T-cell (primary cell): ENCODE results near the gene FAXDC2. TPM values are rescaled to one million over a fixed set of nuclear protein-coding genes. Genes with fewer than 3 reads are reported as not detected.

Experiments used
- ATAC-seq, 4 experiments: fragments of 200-7000 bp in 3 of 4; fragments of 150-1000 bp in 1 of 4; cut with Tn5 transposase; replicated peaks in 1 of 4; 1 replicate in 3 of 4; 2 replicates in 1 of 4; pipeline ENCODE4 v1.10.0; 2021; ENCODE audit warnings: moderate library complexity in 3 of 4, mild to moderate bottlenecking in 2 of 4, moderate number of reproducible peaks in 1 of 4
- CTCF ChIA-PET, 2 donors: fragments of 300-600 bp; sonication (Branson Sonifier 250); formaldehyde crosslinking; loops; one replicate each; lab custom pipeline; 2022; ENCODE audit warnings: antibody characterized with exemption in 2 of 2; lab: Charles Lee
- POLR2A ChIA-PET, 2 donors: fragments of 300-600 bp; sonication (Branson Sonifier 250); formaldehyde crosslinking; loops; one replicate each; lab custom pipeline; 2022; ENCODE audit warnings: antibody characterized with exemption in 2 of 2; lab: Charles Lee
- DNase-seq, 35 experiments: peaks; one replicate each; pipeline versions ENCODE4 v3.0.0 to v3.0.0-alpha.2; 2013 to 2023
- H3K27ac ChIP-seq: one replicate; pipeline ENCODE4 v1.5.1; 2013; ENCODE audit warnings: low read length
- H3K27me3 ChIP-seq, 2 experiments: replicated peaks in 1 of 2; 1 replicate in 1 of 2; 2 replicates in 1 of 2; pipeline versions ENCODE4 v1.6.1 to v1.7.0; 2013; ENCODE audit warnings: low read length in 1 of 2, mixed read lengths in 1 of 2; ENCODE audit not compliant: control insufficient read depth in 2 of 2, insufficient read depth in 2 of 2; ENCODE audit errors: extremely low read depth in 1 of 2
- H3K36me3 ChIP-seq, 2 donors: 1 replicate in 1 of 2; 2 replicates in 1 of 2; pipeline versions ENCODE4 v1.6.1 to v1.7.0; 2013; ENCODE audit warnings: low read length in 1 of 2; ENCODE audit not compliant: control insufficient read depth in 2 of 2, insufficient read depth in 1 of 2; ENCODE audit errors: extremely low read depth in 1 of 2
- H3K4me1 ChIP-seq, 2 experiments: 1 replicate in 1 of 2; 2 replicates in 1 of 2; pipeline versions ENCODE4 v1.6.1 to v1.7.0; 2013; ENCODE audit warnings: low read length in 2 of 2, mixed read lengths in 1 of 2; ENCODE audit not compliant: insufficient read depth in 2 of 2, control insufficient read depth in 1 of 2; ENCODE audit errors: extremely low read depth in 1 of 2
- H3K4me3 ChIP-seq, 2 donors: 1 replicate in 1 of 2; 2 replicates in 1 of 2; pipeline versions ENCODE4 v1.5.1 to v1.7.0; 2013; ENCODE audit warnings: mild to moderate bottlenecking in 2 of 2, low read length in 1 of 2, moderate library complexity in 1 of 2; ENCODE audit not compliant: control insufficient read depth in 1 of 2; ENCODE audit errors: extremely low read depth in 1 of 2
- H3K9me3 ChIP-seq: 2 replicates; pipeline ENCODE4 v1.7.0; 2013
- H3K27ac Mint-ChIP-seq, 2 donors: one replicate each; pipeline ENCODE4 v1.8.0; 2020 to 2021; ENCODE audit warnings: mild to moderate bottlenecking in 2 of 2, mixed read lengths in 2 of 2
- H3K27me3 Mint-ChIP-seq, 2 donors: one replicate each; pipeline ENCODE4 v1.8.0; 2021 to 2022; ENCODE audit warnings: mixed read lengths in 2 of 2
- H3K36me3 Mint-ChIP-seq: one replicate; pipeline ENCODE4 v1.8.0; 2021; ENCODE audit warnings: mixed read lengths
- H3K4me1 Mint-ChIP-seq, 3 donors: one replicate each; pipeline ENCODE4 v1.8.0; 2020 to 2022; ENCODE audit warnings: mixed read lengths in 3 of 3, mild to moderate bottlenecking in 1 of 3
- H3K4me3 Mint-ChIP-seq, 3 donors: one replicate each; pipeline ENCODE4 v1.8.0; 2020 to 2022; ENCODE audit warnings: mild to moderate bottlenecking in 3 of 3, mixed read lengths in 3 of 3, moderate library complexity in 3 of 3
- H3K9me3 Mint-ChIP-seq, 3 donors: one replicate each; pipeline ENCODE4 v1.8.0; 2020 to 2022; ENCODE audit warnings: mixed read lengths in 3 of 3
- WGBS: methylation state at CpG from one replicate; pipeline ENCODE4 v1.1.5; 2013; ENCODE audit warnings: missing lambda C conversion rate; ENCODE audit not compliant: insufficient coverage; 5-methylcytosine and 5-hydroxymethylcytosine counted together
- total RNA-seq, 35 experiments: library from RNA in 6 of 35; stranded (reverse) in 6 of 35; fragments of 120-200 nt in 1 of 35; gene quantifications; one replicate each; pipeline versions ENCODE4 v1.2.1 to v1.2.4 and lab custom pipeline; 2013 to 2026

FAXDC2 gene, protein sequence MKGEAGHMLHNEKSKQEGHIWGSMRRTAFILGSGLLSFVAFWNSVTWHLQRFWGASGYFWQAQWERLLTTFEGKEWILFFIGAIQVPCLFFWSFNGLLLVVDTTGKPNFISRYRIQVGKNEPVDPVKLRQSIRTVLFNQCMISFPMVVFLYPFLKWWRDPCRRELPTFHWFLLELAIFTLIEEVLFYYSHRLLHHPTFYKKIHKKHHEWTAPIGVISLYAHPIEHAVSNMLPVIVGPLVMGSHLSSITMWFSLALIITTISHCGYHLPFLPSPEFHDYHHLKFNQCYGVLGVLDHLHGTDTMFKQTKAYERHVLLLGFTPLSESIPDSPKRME
- under 1 TPM in 4 of 5 donors, not detected in 1; 0.29 to 0.44 (median 0.38) TPM for total RNA-seq
- total RNA-seq (2013), result 0.59 TPM
- 0 to 0.51 (median 0.21) reads per million in 29 experiments for total RNA-seq (lab: John Stamatoyannopoulos, UW)

DNA sequence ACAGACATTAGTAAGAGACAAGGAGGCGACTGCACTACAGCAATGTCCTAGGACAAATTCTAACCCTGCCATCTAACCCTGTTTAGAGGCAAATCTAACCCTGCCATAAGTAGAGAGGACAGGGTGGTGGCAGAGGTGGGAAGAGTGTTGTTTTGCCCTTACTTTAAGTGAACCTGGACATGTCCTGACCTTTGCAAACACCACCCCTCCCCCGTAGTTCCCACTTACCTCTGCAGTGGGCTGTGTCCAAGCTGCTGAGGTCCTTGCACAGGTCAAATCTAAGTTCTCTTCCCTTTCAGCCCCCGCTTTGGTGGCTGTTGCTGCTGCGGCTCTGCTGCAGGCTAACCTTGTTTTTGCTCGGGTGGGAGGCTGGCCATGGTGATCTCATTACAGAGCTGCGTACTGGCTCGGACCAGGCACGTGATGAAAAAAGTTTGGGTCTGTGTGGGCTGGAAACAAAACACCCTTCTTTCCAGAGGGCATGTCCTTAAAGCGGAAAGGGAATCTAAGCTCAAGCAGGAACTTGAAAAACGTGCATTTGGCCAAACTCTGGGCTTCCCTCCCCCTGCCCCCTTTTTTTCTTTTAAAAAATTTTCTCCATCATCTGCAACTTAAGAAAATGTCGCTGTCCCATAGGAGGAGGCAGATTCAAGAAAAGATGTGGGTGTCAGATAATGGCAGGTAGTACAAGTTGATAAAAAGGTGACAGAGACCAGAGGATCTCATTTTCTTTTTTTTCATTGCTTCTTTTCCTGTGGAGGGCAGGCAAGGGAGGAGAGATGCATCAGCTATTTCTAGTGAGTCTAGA lies at the start of gene FAXDC2:
TSS of gene FAXDC2 (minus strand) at position 349 of the 808 bp plus-strand sequence. CDS start 12,425 bp downstream, outside the sequence.
- DNase-seq (no peak), ATAC-seq (no peak)
- H3K4me1 ChIP-seq, result no peaks in the 10 kb centered on the region
- no peaks in the 10 kb centered on the region for H3K9me3 ChIP-seq
- CTCF ChIA-PET, result interaction anchor here in 1 of 2 donors (0.6 kb wide), 1 partner anchor 198 kb away, joined by 9 read pairs; no protein-coding TSS in a partner anchor
- Mint-ChIP-seq H3K4me1 (peaks cover 2 to 15% (median 3%) of the 10 kb centered on the region in 3 donors), H3K27me3 (no peaks in the 10 kb centered on the region), H3K9me3 (no peaks in the 10 kb centered on the region), H3K36me3 (no peaks in the 10 kb centered on the region), H3K4me3 (no peak within 1 kb of the TSS), H3K27ac (no peak within 1 kb of the TSS)
- WGBS, result 71% methylated on average over 2 of the region's 11 CpGs
- no peaks in the 10 kb centered on the region for H3K27me3 ChIP-seq
- no peak within 1 kb of the TSS for H3K27ac ChIP-seq
- H3K4me3 ChIP-seq, result no peak within 1 kb of the TSS
- no peaks in the 10 kb centered on the region for H3K36me3 ChIP-seq
- POLR2A ChIA-PET, result interaction anchor here in 1 of 2 donors (1.3 kb wide), 1 partner anchor 83 kb away, joined by 3 read pairs; no protein-coding TSS in a partner anchor

DNA sequence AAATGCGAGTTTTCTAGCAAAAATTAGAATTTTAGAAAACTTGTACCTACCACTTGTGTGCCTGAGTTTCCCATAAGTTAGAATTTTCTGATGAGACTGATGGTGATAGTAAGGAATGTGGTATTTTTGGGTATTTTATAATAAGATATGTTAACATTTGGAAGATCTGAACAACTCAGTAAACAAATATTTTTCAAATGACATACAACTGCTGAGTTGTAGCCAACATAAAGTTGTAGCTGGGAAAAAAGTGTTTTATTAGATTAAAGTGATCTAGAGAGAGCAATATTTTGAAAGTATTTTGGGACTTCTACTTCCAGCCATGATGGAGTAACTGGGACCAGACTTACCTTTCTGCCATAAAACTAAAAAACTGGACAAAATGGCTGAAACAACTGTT lies 49.7 kb upstream of the FAXDC2 start:
- ChIA-PET POLR2A (no interaction called here), CTCF (no interaction called here)
- H3K4me1 ChIP-seq, result no peaks in the 10 kb centered on the region
- H3K9me3 ChIP-seq, result no peaks in the 10 kb centered on the region
- no peaks in the 10 kb centered on the region for H3K27me3 ChIP-seq
- no peak overlapping the region for H3K27ac ChIP-seq
- Mint-ChIP-seq H3K27me3 (no peaks in the 10 kb centered on the region), H3K36me3 (peaks cover 66% of the 10 kb centered on the region), H3K27ac (no peak overlapping the region), H3K4me1 (no peaks in the 10 kb centered on the region), H3K4me3 (no peak overlapping the region), H3K9me3 (no peaks in the 10 kb centered on the region)
- DNase-seq (no peak), ATAC-seq (no peak)
- no CpG with 5 or more reads among the region's 1 CpG for WGBS
- H3K36me3 ChIP-seq, result peaks cover 21 to 94% of the 10 kb centered on the region in 2 donors
- no peak overlapping the region for H3K4me3 ChIP-seq

DNA sequence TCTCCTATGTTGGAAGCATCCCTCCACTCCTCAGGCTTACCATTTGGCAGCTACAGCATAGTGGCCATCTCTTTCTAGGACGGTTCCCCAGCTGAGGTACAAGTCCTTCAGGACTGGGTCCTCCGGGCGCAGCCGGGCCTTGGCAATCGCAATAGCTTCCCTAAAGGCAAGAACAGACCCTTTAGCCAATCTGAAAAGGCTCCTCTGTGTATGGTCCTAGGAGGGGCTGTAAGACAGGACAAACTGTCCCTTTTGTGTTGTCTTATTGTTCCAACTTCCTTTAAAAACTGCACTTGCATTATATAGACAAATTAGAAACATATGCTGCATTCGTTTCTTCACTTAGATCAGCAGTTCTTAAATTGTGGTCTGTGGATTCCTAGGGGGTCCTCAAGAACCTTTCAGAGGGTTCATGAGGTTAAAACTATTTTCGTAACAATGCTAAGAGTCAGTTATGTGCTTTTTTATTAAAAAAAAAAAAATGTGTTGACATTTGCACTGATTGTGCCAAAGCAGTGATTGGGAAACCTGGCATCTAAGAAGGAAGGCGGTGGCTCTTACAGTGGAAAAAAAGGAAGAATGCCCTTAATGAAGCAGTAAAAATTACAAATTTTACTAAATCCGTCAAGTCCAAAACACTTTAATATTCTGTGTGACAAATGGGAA lies 48.9 kb upstream of the FAXDC2 start:
- peaks cover 64% of the 10 kb centered on the region for H3K36me3 Mint-ChIP-seq
- ChIA-PET CTCF (interaction anchor here in 1 of 2 donors (0.6 kb wide), 1 partner anchor 98 kb away, joined by 3 read pairs; no protein-coding TSS in a partner anchor), POLR2A (no interaction called here)

DNA sequence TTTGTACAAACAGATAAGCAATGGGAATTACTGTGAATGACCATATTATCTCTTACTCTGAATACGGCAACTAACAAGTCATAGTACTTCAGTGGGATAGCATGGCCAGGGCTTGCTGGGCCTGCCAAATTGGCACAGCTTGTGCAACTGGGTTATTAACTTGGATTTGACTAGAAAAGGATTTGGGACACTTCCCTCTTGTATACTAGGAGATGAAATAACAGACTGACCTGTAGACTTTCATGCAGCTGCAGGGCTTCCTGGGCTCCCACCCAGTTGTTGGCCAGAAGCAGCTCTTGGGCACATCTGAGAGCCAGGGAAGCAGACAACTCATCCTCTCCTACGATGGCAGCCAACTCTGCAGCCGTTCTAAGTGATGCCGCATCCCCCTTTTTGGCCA lies 47.8 kb upstream of the FAXDC2 start:
- POLR2A ChIA-PET, result interaction anchor here in 1 of 2 donors (0.7 kb wide), 1 partner anchor 865 kb away, joined by 7 read pairs; no protein-coding TSS in a partner anchor
- no peaks in the 10 kb centered on the region for H3K27me3 ChIP-seq
- H3K4me1 ChIP-seq, result no peaks in the 10 kb centered on the region
- peaks cover 66% of the 10 kb centered on the region for H3K36me3 Mint-ChIP-seq
- no CpG with 5 or more reads among the region's 4 CpGs for WGBS
- no peaks in the 10 kb centered on the region for H3K9me3 ChIP-seq
- ATAC-seq, result no peak
- no peak overlapping the region for H3K4me3 Mint-ChIP-seq
- no peak for DNase-seq
- peaks cover 19 to 93% of the 10 kb centered on the region in 2 donors for H3K36me3 ChIP-seq
- no peak overlapping the region for H3K4me3 ChIP-seq
- no peak overlapping the region for H3K27ac ChIP-seq
- H3K27ac Mint-ChIP-seq, result no peak overlapping the region
- no peaks in the 10 kb centered on the region for H3K27me3 Mint-ChIP-seq
- H3K4me1 Mint-ChIP-seq, result no peaks in the 10 kb centered on the region
- H3K9me3 Mint-ChIP-seq, result no peaks in the 10 kb centered on the region
- CTCF ChIA-PET, result interaction anchor here in 1 of 2 donors (0.6 to 1.0 kb wide), 2 partner anchors 8 to 431 kb away, joined by 4 read pairs; no protein-coding TSS in a partner anchor

More for the DNA sequence above, 48.9 kb upstream of the FAXDC2 start:
- Histone ChIP-seq H3K9me3 (no peaks in the 10 kb centered on the region), H3K36me3 (peaks cover 21 to 93% of the 10 kb centered on the region in 2 donors), H3K27ac (no peak overlapping the region), H3K4me3 (no peak overlapping the region), H3K4me1 (no peaks in the 10 kb centered on the region), H3K27me3 (no peaks in the 10 kb centered on the region)
- Mint-ChIP-seq H3K4me1 (no peaks in the 10 kb centered on the region), H3K27me3 (no peaks in the 10 kb centered on the region), H3K27ac (no peak overlapping the region), H3K9me3 (no peaks in the 10 kb centered on the region), H3K4me3 (no peak overlapping the region)
- ATAC-seq (no peak), DNase-seq (no peak)
- WGBS, result 83% methylated on average over 2 of the region's 9 CpGs

DNA sequence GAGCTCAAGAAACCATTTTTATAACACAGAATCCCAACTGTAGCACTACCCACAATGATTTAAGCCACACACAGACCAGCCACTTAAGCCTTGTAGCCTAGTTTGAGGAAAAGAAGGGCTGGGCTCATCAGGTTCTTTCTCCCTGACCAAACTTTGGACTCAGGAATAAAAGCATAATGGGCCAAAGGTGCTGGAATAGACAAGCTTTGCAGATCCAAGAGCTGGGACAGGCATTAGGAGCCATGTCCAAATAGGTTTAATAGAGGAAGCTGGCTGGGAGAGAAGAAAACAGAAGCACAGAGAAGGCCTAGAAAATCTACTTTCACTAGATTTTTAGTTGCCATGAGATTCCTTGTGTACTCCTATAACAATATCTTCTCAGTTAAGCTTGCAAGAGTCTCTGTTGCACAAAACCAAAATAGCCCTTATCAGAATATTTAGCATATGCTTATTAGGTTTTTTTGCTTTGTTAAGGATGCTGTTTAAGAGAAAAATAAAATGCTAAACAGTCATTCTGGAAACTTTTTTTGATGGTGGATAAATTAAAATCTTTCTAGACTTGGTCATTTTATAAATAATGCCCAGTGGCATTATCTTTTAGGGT lies 46.3 kb upstream of the FAXDC2 start:
- H3K27ac Mint-ChIP-seq, result no peak overlapping the region
- Histone ChIP-seq H3K36me3 (peaks cover 19 to 87% of the 10 kb centered on the region in 2 donors), H3K27me3 (no peaks in the 10 kb centered on the region), H3K4me1 (no peaks in the 10 kb centered on the region), H3K27ac (no peak overlapping the region), H3K4me3 (no peak overlapping the region), H3K9me3 (no peaks in the 10 kb centered on the region)
- H3K9me3 Mint-ChIP-seq, result no peaks in the 10 kb centered on the region
- DNase-seq (no peak), ATAC-seq (no peak)
- peaks cover 67% of the 10 kb centered on the region for H3K36me3 Mint-ChIP-seq
- no peaks in the 10 kb centered on the region for H3K4me1 Mint-ChIP-seq
- no peaks in the 10 kb centered on the region for H3K27me3 Mint-ChIP-seq
- POLR2A ChIA-PET, result no interaction called here
- CTCF ChIA-PET, result interaction anchor here in 1 of 2 donors (0.5 kb wide), 1 partner anchor 104 kb away, joined by 3 read pairs; no protein-coding TSS in a partner anchor
- no peak overlapping the region for H3K4me3 Mint-ChIP-seq
